HEK293 (cell line): ENCODE results near the gene BECN2.

ENCODE experiments used
- CTCF ChIP-seq: fragments of 450-650 bp; formaldehyde crosslinking; IDR thresholded peaks from 2 replicates; pipeline ENCODE4 v1.5.1; 2016; ENCODE audit warnings: missing biosample characterization, missing genetic modification characterization
- ZNF830 ChIP-seq: fragments of 450-650 bp; IDR thresholded peaks from 2 replicates; pipeline ENCODE4 v1.5.0; 2018; ENCODE audit warnings: missing biosample characterization, missing genetic modification characterization, low read depth, mild to moderate bottlenecking, moderate library complexity

GRCh38 chr1:241950390-241950789 is 7.2 kb upstream of the BECN2 start:
- TF ChIP-seq ZNF830 (tag by site-specific recombination) (no peak), CTCF (tag by site-specific recombination) (no peak)
